ENCODE data around the gene KATNB1. TPM values are rescaled to one million over a fixed set of nuclear protein-coding genes. Genes with fewer than 3 reads are reported as not detected.
A peak's percentile ranks its signal among the peaks of the same experiment; 100 is the strongest.

Gene KATNB1
- polyA plus RNA-seq, 3 donors = 16.9 to 35.6 (median 17.7) TPM

- Histone ChIP-seq H3K9me3 (replicated peaks in 1 of 2; ENCODE audit: control insufficient read depth in 1 of 2, insufficient read depth in 1 of 2, low read length in 2 of 2) (no peaks in the 10 kb centered on the region), H4K20me1 (ENCODE audit: insufficient read depth, low read length) (no peaks in the 10 kb centered on the region), H3K27ac (ENCODE audit: low read depth in 1 of 2, low read length in 2 of 2) (no peak overlapping the region), H3K4me2 (replicated peaks; ENCODE audit: extremely low read depth, low read length, poor library complexity, severe bottlenecking) (no peak overlapping the region), H3K4me3 (replicated peaks in 1 of 3; ENCODE audit: low read depth in 2 of 3, low read length in 3 of 3) (no peak overlapping the region), H2AFZ (ENCODE audit: insufficient read depth, low read depth, low read length, poor library complexity, severe bottlenecking) (no peak overlapping the region), H3K9ac (ENCODE audit: insufficient read depth, low read length, poor library complexity, severe bottlenecking) (no peak overlapping the region), H3K36me3 (replicated peaks in 1 of 2; ENCODE audit: control insufficient read depth in 1 of 2, insufficient read depth in 2 of 2, low read length in 2 of 2) (no peaks in the 10 kb centered on the region), H3K79me2 (ENCODE audit: insufficient read depth, low read length) (no peaks in the 10 kb centered on the region), H3K27me3 (ENCODE audit: control insufficient read depth in 2 of 2, insufficient read depth in 2 of 2, low read length in 2 of 2) (peaks cover 18 to 41% of the 10 kb centered on the region in 2 donors), H3K4me1 (ENCODE audit: control insufficient read depth in 1 of 2, insufficient read depth in 2 of 2, low read length in 2 of 2) (peaks cover 35 to 38% of the 10 kb centered on the region in 2 donors)
- WGBS (ENCODE audit: insufficient coverage) = 93% methylated on average over 16 of the region's 16 CpGs
- intact Hi-C loops (cut with micrococcal nuclease) = no loop called here
- peaks cover 40% of the 10 kb centered on the region for H3K4me1 Mint-ChIP-seq
- peaks cover 0 to 9% (median 5%) of the 10 kb centered on the region in 7 donors for H3K9me3 Mint-ChIP-seq
- no peak for DNase-seq
- H3K27ac Mint-ChIP-seq = peak overlapping the region in 1 of 7 donors; percentile 49
- H3K27me3 Mint-ChIP-seq (ENCODE audit: low read depth in 3 of 3) = peaks cover 33 to 57% (median 34%) of the 10 kb centered on the region in 3 donors
- no peak overlapping the region for H3K4me3 Mint-ChIP-seq
- H3K36me3 Mint-ChIP-seq = peaks cover 7 to 9% of the 10 kb centered on the region in 2 donors
- TF ChIP-seq CTCF (IDR thresholded peaks at IDR 0.05) = no peak
Measured at GRCh38 chr16:57798267-57798810, 62.8 kb downstream of the KATNB1 start.

DNA sequence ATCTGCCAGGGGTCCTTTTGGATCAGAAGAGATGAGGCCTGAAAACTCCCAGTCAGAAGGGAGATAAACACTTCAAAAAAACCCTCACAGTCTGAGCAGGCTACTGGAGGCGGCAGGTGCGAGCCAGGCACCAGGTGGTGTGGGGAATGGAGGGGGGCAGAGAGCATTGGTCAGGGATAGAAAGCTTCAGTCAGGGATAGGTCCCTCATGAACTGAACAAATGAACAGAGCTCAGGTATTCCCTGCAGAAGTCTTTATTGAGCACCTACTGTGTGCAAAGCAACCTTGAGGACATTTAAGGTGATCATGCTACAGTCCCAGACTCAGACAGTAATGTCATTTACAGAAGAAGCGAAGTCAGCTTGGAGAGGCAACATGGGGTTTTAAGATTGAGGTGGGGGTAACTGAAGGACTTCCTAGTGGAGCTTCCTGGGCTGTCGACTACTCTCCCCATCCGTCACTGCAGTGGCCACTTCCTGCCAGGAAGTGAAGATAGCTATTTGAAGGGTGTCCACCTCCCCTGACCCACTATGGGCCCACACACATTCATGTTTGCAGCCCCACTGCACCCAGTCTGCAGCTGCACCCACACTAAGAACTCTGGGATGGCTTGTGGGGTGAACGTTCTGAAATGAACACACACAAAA, 63.5 kb downstream of the KATNB1 start:
- DNase-seq = no peak
- Histone ChIP-seq H3K36me3 (replicated peaks in 1 of 2; ENCODE audit: control insufficient read depth in 1 of 2, insufficient read depth in 2 of 2, low read length in 2 of 2) (no peaks in the 10 kb centered on the region), H3K79me2 (ENCODE audit: insufficient read depth, low read length) (no peaks in the 10 kb centered on the region), H3K9ac (ENCODE audit: insufficient read depth, low read length, poor library complexity, severe bottlenecking) (no peak overlapping the region), H3K4me2 (replicated peaks; ENCODE audit: extremely low read depth, low read length, poor library complexity, severe bottlenecking) (no peak overlapping the region), H3K27me3 (ENCODE audit: control insufficient read depth in 2 of 2, insufficient read depth in 2 of 2, low read length in 2 of 2) (peaks cover 23 to 48% of the 10 kb centered on the region in 2 donors), H3K4me3 (replicated peaks in 1 of 3; ENCODE audit: low read depth in 2 of 3, low read length in 3 of 3) (no peak overlapping the region), H3K4me1 (ENCODE audit: control insufficient read depth in 1 of 2, insufficient read depth in 2 of 2, low read length in 2 of 2) (peaks cover 35 to 38% of the 10 kb centered on the region in 2 donors), H3K27ac (ENCODE audit: low read depth in 1 of 2, low read length in 2 of 2) (no peak overlapping the region), H3K9me3 (replicated peaks in 1 of 2; ENCODE audit: control insufficient read depth in 1 of 2, insufficient read depth in 1 of 2, low read length in 2 of 2) (no peaks in the 10 kb centered on the region), H2AFZ (ENCODE audit: insufficient read depth, low read depth, low read length, poor library complexity, severe bottlenecking) (peak overlapping the region; percentile 62), H4K20me1 (ENCODE audit: insufficient read depth, low read length) (no peaks in the 10 kb centered on the region)
- WGBS (ENCODE audit: insufficient coverage) = 94% methylated on average over 2 of the region's 6 CpGs
- H3K4me3 Mint-ChIP-seq = peak overlapping the region in 1 of 2 donors; percentile 94
- no peak for TF ChIP-seq CTCF (IDR thresholded peaks at IDR 0.05)
- peak overlapping the region in 1 of 7 donors; percentile 67 for H3K27ac Mint-ChIP-seq
- peaks cover 40% of the 10 kb centered on the region for H3K4me1 Mint-ChIP-seq
- peaks cover 7 to 9% of the 10 kb centered on the region in 2 donors for H3K36me3 Mint-ChIP-seq
- peaks cover 36 to 62% (median 40%) of the 10 kb centered on the region in 3 donors for H3K27me3 Mint-ChIP-seq (ENCODE audit: low read depth in 3 of 3)
- intact Hi-C loops (cut with micrococcal nuclease) = no loop called here
- peaks cover 0 to 9% (median 5%) of the 10 kb centered on the region in 7 donors for H3K9me3 Mint-ChIP-seq

Measured in CD14-positive monocyte (primary cell).